HEK293 (cell line): ENCODE data around the gene PHKG2.

ENCODE experiments used
- CTCF ChIA-PET: fragments of 350-600 bp; formaldehyde crosslinking; extraction: SDS; loops from one replicate; lab custom pipeline; 2021; ENCODE audit warnings: antibody characterized with exemption; lab: Yijun Ruan, JAX
- POLR2A ChIA-PET: fragments of 300-600 bp; formaldehyde crosslinking; extraction: SDS; loops from one replicate; lab custom pipeline; 2020; ENCODE audit warnings: antibody characterized with exemption, inconsistent platforms; lab: Yijun Ruan, JAX
- H3K27ac ChIP-seq: fragments of 200-500 bp; sonication (Bioruptor generic); 2 replicates; pipeline ENCODE4 v1.5.1; 2014; ENCODE audit warnings: low read depth, low read length, control low read depth, inconsistent platforms; ENCODE audit errors: extremely low read depth
- H3K36me3 ChIP-seq, 2 experiments: fragments of 200-500 bp in 1 of 2; sonication (Bioruptor generic) in 1 of 2; 1 replicate in 1 of 2; 2 replicates in 1 of 2; pipeline ENCODE4 v1.5.1; 2014 to 2017; ENCODE audit warnings: inconsistent platforms in 2 of 2, low read length in 2 of 2; ENCODE audit not compliant: control insufficient read depth in 2 of 2, insufficient read depth in 1 of 2
- H3K4me1 ChIP-seq: fragments of 200-500 bp; sonication (Bioruptor generic); 2 replicates; pipeline ENCODE4 v1.5.1; 2014; ENCODE audit warnings: mild to moderate bottlenecking, low read length, inconsistent platforms; ENCODE audit not compliant: control insufficient read depth, insufficient read depth
- H3K4me3 ChIP-seq: 2 replicates; pipeline ENCODE4 v1.5.1; 2011; ENCODE audit warnings: low read depth, mild to moderate bottlenecking, control low read depth, low read length, moderate library complexity
- H3K9me3 ChIP-seq: fragments of 200-500 bp; sonication (Bioruptor generic); 2 replicates; pipeline ENCODE4 v1.5.1; 2014; ENCODE audit warnings: low read depth, low read length, inconsistent platforms; ENCODE audit not compliant: control insufficient read depth, insufficient read depth
- GFI1B ChIP-seq: fragments of 450-650 bp; formaldehyde crosslinking; IDR thresholded peaks from 2 replicates; pipeline ENCODE4 v1.5.1; 2016; ENCODE audit warnings: missing biosample characterization, missing genetic modification characterization
- KLF16 ChIP-seq: fragments of 450-650 bp; formaldehyde crosslinking; IDR thresholded peaks from 2 replicates; pipeline ENCODE4 v1.5.1; 2017; ENCODE audit warnings: missing biosample characterization, missing genetic modification characterization
- KLF17 ChIP-seq: fragments of 450-650 bp; formaldehyde crosslinking; IDR thresholded peaks from 2 replicates; pipeline ENCODE4 v1.5.1; 2016; ENCODE audit warnings: missing biosample characterization, missing genetic modification characterization
- PATZ1 ChIP-seq: fragments of 450-650 bp; formaldehyde crosslinking; IDR thresholded peaks from 2 replicates; pipeline ENCODE4 v1.5.1; 2016; ENCODE audit warnings: missing biosample characterization, missing genetic modification characterization
- PRDM10 ChIP-seq: fragments of 450-650 bp; formaldehyde crosslinking; IDR thresholded peaks from 2 replicates; pipeline ENCODE4 v1.5.1; 2016; ENCODE audit warnings: missing biosample characterization, missing genetic modification characterization
- PRDM2 ChIP-seq: fragments of 450-650 bp; formaldehyde crosslinking; IDR thresholded peaks from 2 replicates; pipeline ENCODE4 v1.5.1; 2016; ENCODE audit warnings: missing biosample characterization, missing genetic modification characterization, borderline replicate concordance
- REPIN1 ChIP-seq: fragments of 450-650 bp; formaldehyde crosslinking; IDR thresholded peaks from 2 replicates; pipeline ENCODE4 v1.5.1; 2017; ENCODE audit warnings: missing biosample characterization, missing genetic modification characterization, low read depth
- SCRT1 ChIP-seq: fragments of 450-650 bp; formaldehyde crosslinking; IDR thresholded peaks from 2 replicates; pipeline ENCODE4 v1.5.1; 2016; ENCODE audit warnings: missing biosample characterization, missing genetic modification characterization, borderline replicate concordance
- ZBTB44 ChIP-seq: fragments of 450-650 bp; IDR thresholded peaks from 2 replicates; pipeline ENCODE4 v1.5.1; 2018; ENCODE audit warnings: missing biosample characterization, mild to moderate bottlenecking, missing genetic modification characterization
- ZBTB49 ChIP-seq: fragments of 450-650 bp; formaldehyde crosslinking; IDR thresholded peaks from 2 replicates; pipeline ENCODE4 v1.5.1; 2016; ENCODE audit warnings: missing biosample characterization, missing genetic modification characterization, low read depth
- ZNF138 ChIP-seq: fragments of 450-650 bp; formaldehyde crosslinking; IDR thresholded peaks from 2 replicates; pipeline ENCODE4 v1.5.1; 2016; ENCODE audit warnings: missing biosample characterization, missing genetic modification characterization, borderline replicate concordance
- ZNF157 ChIP-seq: fragments of 450-650 bp; formaldehyde crosslinking; IDR thresholded peaks from 2 replicates; pipeline ENCODE4 v1.5.1; 2016; ENCODE audit warnings: missing biosample characterization, missing genetic modification characterization
- ZNF23 ChIP-seq: fragments of 450-650 bp; formaldehyde crosslinking; IDR thresholded peaks from 2 replicates; pipeline ENCODE4 v1.5.1; 2016; ENCODE audit warnings: missing biosample characterization, missing genetic modification characterization, borderline replicate concordance
- ZNF354C ChIP-seq: fragments of 450-650 bp; formaldehyde crosslinking; IDR thresholded peaks from 2 replicates; pipeline ENCODE4 v1.5.1; 2016; ENCODE audit warnings: missing biosample characterization, missing genetic modification characterization, low read depth, borderline replicate concordance
- ZNF510 ChIP-seq: fragments of 450-650 bp; formaldehyde crosslinking; IDR thresholded peaks from 2 replicates; pipeline ENCODE4 v1.5.1; 2018; ENCODE audit warnings: mild to moderate bottlenecking, missing genetic modification characterization, missing biosample characterization; ENCODE audit not compliant: insufficient replicate concordance
- ZNF791 ChIP-seq: fragments of 450-650 bp; formaldehyde crosslinking; IDR thresholded peaks from 2 replicates; pipeline ENCODE4 v1.5.1; 2016; ENCODE audit warnings: missing biosample characterization, missing genetic modification characterization

The PHKG2 gene

GRCh38 chr16:30786936-30787612 lies 38.8 kb downstream of the PHKG2 start, which contains the start of gene ZNF629:
TSS of gene ZNF629 (minus strand) at chr16:30787205. CDS start at chr16:30784482, 2,723 bp downstream.
- H3K36me3 ChIP-seq, result peaks cover 0 to 33% of the 10 kb centered on the region in 2 experiments; a peak in 1 of 3 replicates
- H3K27ac ChIP-seq, result peak within 1 kb of the TSS; percentile 83
- H3K4me3 ChIP-seq, result peak within 1 kb of the TSS; percentile 96
- CTCF ChIA-PET, result interaction anchor here (0.6 to 1.3 kb wide), 2 partner anchors 18 to 81 kb away, joined by 4 to 5 read pairs; no protein-coding TSS in a partner anchor
- no peaks in the 10 kb centered on the region for H3K9me3 ChIP-seq
- POLR2A ChIA-PET, result interaction anchor here (0.7 to 2.8 kb wide), 11 partner anchors 9 to 89 kb away, joined by 3 to 132 read pairs (median 5); partner anchors contain the start of genes PHKG2 and SRCAP
- H3K4me1 ChIP-seq, result peaks cover 3% of the 10 kb centered on the region; the same call in 1 of the 2 replicates
- TF ChIP-seq ZBTB44, result no peak
- no peak for TF ChIP-seq ZNF138 (tag by site-specific recombination)
- peak; percentile 14; the same call in 1 of the 2 replicates for TF ChIP-seq REPIN1 (tag by site-specific recombination)
- no peak; the same call in 1 of the 2 replicates for TF ChIP-seq ZNF23 (tag by site-specific recombination)
- 0 out of 2 replicates have a peak, but pooled peaks have one; percentile 33 for TF ChIP-seq PRDM2 (tag by site-specific recombination)
- no peak for TF ChIP-seq SCRT1
- no peak for TF ChIP-seq ZBTB49 (tag by site-specific recombination)
- TF ChIP-seq ZNF157 (tag by site-specific recombination), result no peak
- peak; percentile 66; the same call in 1 of the 2 replicates for TF ChIP-seq PATZ1 (tag by site-specific recombination)
- no peak for TF ChIP-seq ZNF791
- no peak for TF ChIP-seq ZNF510
- peak; percentile 91 for TF ChIP-seq KLF17 (tag by site-specific recombination)
- no peak for TF ChIP-seq GFI1B (tag by site-specific recombination)
- peak; percentile 99 for TF ChIP-seq PRDM10
- no peak for TF ChIP-seq ZNF354C
- peak; percentile 57; the same call in 1 of the 2 replicates for TF ChIP-seq KLF16 (tag by site-specific recombination)
